ENCODE measurements around the gene ELF1.
"Not testable (repeated sequence)": the region's sequence is repeated elsewhere in the genome, so short reads cannot be mapped to it uniquely, and the experiment has no call there.

ELF1 gene

GRCh38 chr13:40916207-40916998 lies 102.7 kb downstream of the ELF1 start:
- Histone ChIP-seq H3K9me3 (no peaks in the 10 kb centered on the region), H3K27me3 (ENCODE audit: low read depth) (no peaks in the 10 kb centered on the region), H3K36me3 (replicated peaks) (no peaks in the 10 kb centered on the region), H3K4me3 (no peak overlapping the region), H3K4me1 (peaks cover 3% of the 10 kb centered on the region)
- in situ Hi-C loops (cut with MboI; ENCODE audit: low sequenced_read_pairs): no loop called here
- no peak for DNase-seq (ENCODE audit: low spot score in 2 of 2)

GRCh38 chr13:40914863-40915262 lies 104.3 kb downstream of the ELF1 start:
- H3K9me3 ChIP-seq; H3K36me3 ChIP-seq (replicated peaks); H3K4me1 ChIP-seq; H3K4me3 ChIP-seq; DNase-seq (ENCODE audit: low spot score in 2 of 2); H3K27me3 ChIP-seq (ENCODE audit: low read depth); in situ Hi-C loops (cut with MboI; ENCODE audit: low sequenced_read_pairs): not testable (repeated sequence)

GRCh38 chr13:40911341-40911740 lies 107.8 kb downstream of the ELF1 start:
- DNase-seq (ENCODE audit: low spot score in 2 of 2): no peak
- H3K36me3 ChIP-seq (replicated peaks): no peaks in the 10 kb centered on the region
- in situ Hi-C loops (cut with MboI; ENCODE audit: low sequenced_read_pairs): no loop called here

GRCh38 chr13:40910324-40911050 lies 108.6 kb downstream of the ELF1 start:
- Histone ChIP-seq H3K27me3 (ENCODE audit: low read depth) (no peaks in the 10 kb centered on the region), H3K36me3 (replicated peaks) (no peaks in the 10 kb centered on the region), H3K4me3 (no peak overlapping the region), H3K9me3 (no peaks in the 10 kb centered on the region), H3K4me1 (no peaks in the 10 kb centered on the region)
- DNase-seq (ENCODE audit: low spot score in 2 of 2): no peak
- in situ Hi-C loops (cut with MboI; ENCODE audit: low sequenced_read_pairs): no loop called here

More at GRCh38 chr13:40911341-40911740, 107.8 kb downstream of the ELF1 start:
- Histone ChIP-seq H3K9me3 (no peaks in the 10 kb centered on the region), H3K4me3 (no peak overlapping the region), H3K27me3 (ENCODE audit: low read depth) (no peaks in the 10 kb centered on the region), H3K4me1 (no peaks in the 10 kb centered on the region)

- H3K36me3 ChIP-seq (replicated peaks); H3K4me3 ChIP-seq; H3K9me3 ChIP-seq; in situ Hi-C loops (cut with MboI; ENCODE audit: low sequenced_read_pairs); H3K27me3 ChIP-seq (ENCODE audit: low read depth); DNase-seq (ENCODE audit: low spot score in 2 of 2); H3K4me1 ChIP-seq: not testable (repeated sequence)
Measured at GRCh38 chr13:40909541-40910200, 109.4 kb downstream of the ELF1 start.

GRCh38 chr13:40908546-40908945 lies 110.6 kb downstream of the ELF1 start:
- H3K9me3 ChIP-seq: no peaks in the 10 kb centered on the region
- in situ Hi-C loops (cut with MboI; ENCODE audit: low sequenced_read_pairs): no loop called here

GRCh38 chr13:40901032-40901431 lies 118.1 kb downstream of the ELF1 start:
- H3K9me3 ChIP-seq; H3K4me1 ChIP-seq; DNase-seq (ENCODE audit: low spot score in 2 of 2); H3K27me3 ChIP-seq (ENCODE audit: low read depth); H3K36me3 ChIP-seq (replicated peaks); in situ Hi-C loops (cut with MboI; ENCODE audit: low sequenced_read_pairs); H3K4me3 ChIP-seq: not testable (repeated sequence)

More at GRCh38 chr13:40908546-40908945, 110.6 kb downstream of the ELF1 start:
- H3K27me3 ChIP-seq (ENCODE audit: low read depth): no peaks in the 10 kb centered on the region
- no peaks in the 10 kb centered on the region for H3K36me3 ChIP-seq (replicated peaks)
- no peaks in the 10 kb centered on the region for H3K4me1 ChIP-seq
- H3K4me3 ChIP-seq: no peak overlapping the region
- no peak for DNase-seq (ENCODE audit: low spot score in 2 of 2)

GRCh38 chr13:40900568-40900967 lies 118.5 kb downstream of the ELF1 start:
- H3K36me3 ChIP-seq (replicated peaks); H3K4me1 ChIP-seq; H3K9me3 ChIP-seq; H3K4me3 ChIP-seq; DNase-seq (ENCODE audit: low spot score in 2 of 2); in situ Hi-C loops (cut with MboI; ENCODE audit: low sequenced_read_pairs); H3K27me3 ChIP-seq (ENCODE audit: low read depth): not testable (repeated sequence)

GRCh38 chr13:40897053-40897452 lies 122.1 kb downstream of the ELF1 start:
- DNase-seq (ENCODE audit: low spot score in 2 of 2): no peak
- in situ Hi-C loops (cut with MboI; ENCODE audit: low sequenced_read_pairs): no loop called here
- H3K27me3 ChIP-seq (ENCODE audit: low read depth): no peaks in the 10 kb centered on the region

GRCh38 chr13:40895227-40896184 lies 123.6 kb downstream of the ELF1 start:
- H3K36me3 ChIP-seq (replicated peaks): no peaks in the 10 kb centered on the region
- H3K27me3 ChIP-seq (ENCODE audit: low read depth): no peaks in the 10 kb centered on the region
- in situ Hi-C loops (cut with MboI; ENCODE audit: low sequenced_read_pairs): no loop called here
- DNase-seq (ENCODE audit: low spot score in 2 of 2): peak in 1 of 2 experiments; percentile 4
- H3K4me3 ChIP-seq: no peak overlapping the region
- H3K9me3 ChIP-seq: no peaks in the 10 kb centered on the region
- H3K4me1 ChIP-seq: no peaks in the 10 kb centered on the region

More at GRCh38 chr13:40897053-40897452, 122.1 kb downstream of the ELF1 start:
- Histone ChIP-seq H3K36me3 (replicated peaks) (no peaks in the 10 kb centered on the region), H3K4me1 (no peaks in the 10 kb centered on the region), H3K9me3 (no peaks in the 10 kb centered on the region), H3K4me3 (no peak overlapping the region)

- in situ Hi-C loops (cut with MboI; ENCODE audit: low sequenced_read_pairs); H3K4me3 ChIP-seq: not testable (repeated sequence)
Measured at GRCh38 chr13:40893573-40893972, 125.5 kb downstream of the ELF1 start.

GRCh38 chr13:40886017-40886416 lies 133.1 kb downstream of the ELF1 start:
- no peaks in the 10 kb centered on the region for H3K27me3 ChIP-seq (ENCODE audit: low read depth)
- no peaks in the 10 kb centered on the region for H3K9me3 ChIP-seq
- H3K4me1 ChIP-seq: no peaks in the 10 kb centered on the region
- in situ Hi-C loops (cut with MboI; ENCODE audit: low sequenced_read_pairs): no loop called here
- no peak for DNase-seq (ENCODE audit: low spot score in 2 of 2)
- H3K36me3 ChIP-seq (replicated peaks): no peaks in the 10 kb centered on the region
- no peak overlapping the region for H3K4me3 ChIP-seq

More at GRCh38 chr13:40893573-40893972, 125.5 kb downstream of the ELF1 start:
- DNase-seq (ENCODE audit: low spot score in 2 of 2); H3K9me3 ChIP-seq; H3K4me1 ChIP-seq; H3K27me3 ChIP-seq (ENCODE audit: low read depth); H3K36me3 ChIP-seq (replicated peaks): not testable (repeated sequence)

GRCh38 chr13:40884175-40884574 lies 134.9 kb downstream of the ELF1 start:
- in situ Hi-C loops (cut with MboI; ENCODE audit: low sequenced_read_pairs); H3K27me3 ChIP-seq (ENCODE audit: low read depth); H3K9me3 ChIP-seq; DNase-seq (ENCODE audit: low spot score in 2 of 2); H3K4me3 ChIP-seq; H3K4me1 ChIP-seq; H3K36me3 ChIP-seq (replicated peaks): not testable (repeated sequence)

Measured in HAP-1 (cell line).